BLaER1 (cell line): ENCODE data around the gene TSPAN7.

Experiments used
- H3K27ac ChIP-seq: shearing (Covaris generic); formaldehyde crosslinking; 2 replicates; pipeline ENCODE4 v1.8.1; 2022
- H3K27me3 ChIP-seq: shearing (Covaris generic); formaldehyde crosslinking; 2 replicates; pipeline ENCODE4 v1.8.1; 2022
- H3K36me3 ChIP-seq: shearing (Covaris generic); formaldehyde crosslinking; 2 replicates; pipeline ENCODE4 v1.8.1; 2022
- H3K4me1 ChIP-seq: shearing (Covaris generic); formaldehyde crosslinking; 2 replicates; pipeline ENCODE4 v1.8.1; 2022
- H3K4me2 ChIP-seq: shearing (Covaris generic); formaldehyde crosslinking; 2 replicates; pipeline ENCODE4 v1.8.1; 2022
- H3K4me3 ChIP-seq: shearing (Covaris generic); formaldehyde crosslinking; 2 replicates; pipeline ENCODE4 v1.8.1; 2022
- H3K9ac ChIP-seq: shearing (Covaris generic); formaldehyde crosslinking; 2 replicates; pipeline ENCODE4 v1.8.1; 2022
- H3K9me3 ChIP-seq: shearing (Covaris generic); formaldehyde crosslinking; 2 replicates; pipeline ENCODE4 v1.8.1; 2022
- H4K20me1 ChIP-seq: shearing (Covaris generic); formaldehyde crosslinking; 2 replicates; pipeline ENCODE4 v1.8.1; 2022
- Cebpa-rat ChIP-seq: shearing (Covaris generic); IDR thresholded peaks from 2 replicates; pipeline ENCODE4 v1.8.1; 2022

Gene TSPAN7

DNA sequence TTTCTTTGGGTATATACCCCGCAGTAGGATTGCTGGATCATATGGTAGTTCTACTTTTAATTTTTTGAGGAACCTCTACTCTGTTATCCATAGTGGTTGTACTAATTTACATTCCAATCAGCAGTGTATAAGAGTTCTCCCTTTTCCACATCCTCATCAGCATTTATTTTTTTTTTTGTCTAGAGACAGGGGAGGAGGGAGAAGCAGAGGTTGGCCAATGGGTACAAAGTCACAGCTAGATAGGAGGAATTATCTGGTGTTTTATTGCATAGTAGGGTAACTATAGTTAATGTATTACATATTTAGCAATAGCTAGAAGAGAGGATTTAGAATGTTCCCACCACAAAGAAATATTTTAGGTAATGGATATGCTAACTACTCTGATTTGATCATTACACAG is 107.4 kb downstream of the TSPAN7 start:
- H3K9me3 ChIP-seq = no peaks in the 10 kb centered on the region
- no peak overlapping the region for H3K9ac ChIP-seq
- no peak for TF ChIP-seq Cebpa-rat
- H3K27me3 ChIP-seq = no peaks in the 10 kb centered on the region
- no peak overlapping the region for H3K4me2 ChIP-seq
- no peak overlapping the region for H3K27ac ChIP-seq
- peaks cover 7% of the 10 kb centered on the region for H3K4me1 ChIP-seq
- no peaks in the 10 kb centered on the region for H3K36me3 ChIP-seq
- H3K4me3 ChIP-seq = no peak overlapping the region
- no peaks in the 10 kb centered on the region for H4K20me1 ChIP-seq

DNA sequence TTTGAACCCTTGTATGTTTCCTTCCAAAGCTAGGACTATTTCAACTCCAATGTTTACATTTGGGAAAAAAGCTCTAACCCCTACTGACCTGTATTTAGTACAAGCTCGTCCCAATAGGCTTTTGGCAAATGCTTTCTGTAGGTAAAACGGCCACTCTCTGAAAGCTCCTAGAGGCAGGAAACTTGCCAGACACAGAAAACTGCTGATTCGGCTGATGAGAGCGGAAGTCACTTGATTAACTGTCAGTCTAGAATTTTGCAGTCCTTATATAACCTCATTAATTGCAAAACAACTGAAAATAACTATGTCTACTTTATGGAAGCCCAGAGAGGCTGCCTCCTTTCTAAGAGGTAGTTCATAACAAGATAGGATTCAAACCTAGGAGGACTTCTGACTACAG is 108.1 kb downstream of the TSPAN7 start:
- Histone ChIP-seq H3K4me2 (peak overlapping the region; percentile 29; the same call in 1 of the 2 replicates), H3K4me1 (peaks cover 10% of the 10 kb centered on the region), H4K20me1 (no peaks in the 10 kb centered on the region), H3K27me3 (no peaks in the 10 kb centered on the region), H3K27ac (no peak overlapping the region), H3K4me3 (no peak overlapping the region), H3K9me3 (no peaks in the 10 kb centered on the region), H3K9ac (no peak overlapping the region), H3K36me3 (no peaks in the 10 kb centered on the region)
- TF ChIP-seq Cebpa-rat = no peak

- no peak for TF ChIP-seq Cebpa-rat
- Histone ChIP-seq H3K4me1 (peaks cover 15% of the 10 kb centered on the region), H3K27me3 (no peaks in the 10 kb centered on the region), H3K9me3 (no peaks in the 10 kb centered on the region), H3K27ac (no peak overlapping the region), H3K9ac (no peak overlapping the region), H3K36me3 (no peaks in the 10 kb centered on the region), H3K4me2 (no peak overlapping the region), H3K4me3 (no peak overlapping the region), H4K20me1 (no peaks in the 10 kb centered on the region)
Observed at GRCh38 chrX:38672646-38673045, 111.3 kb downstream of the TSPAN7 start.

GRCh38 chrX:38675856-38676255 is 114.5 kb downstream of the TSPAN7 start:
- no peaks in the 10 kb centered on the region for H3K27me3 ChIP-seq
- H3K36me3 ChIP-seq = no peaks in the 10 kb centered on the region
- H3K9me3 ChIP-seq = no peaks in the 10 kb centered on the region

DNA sequence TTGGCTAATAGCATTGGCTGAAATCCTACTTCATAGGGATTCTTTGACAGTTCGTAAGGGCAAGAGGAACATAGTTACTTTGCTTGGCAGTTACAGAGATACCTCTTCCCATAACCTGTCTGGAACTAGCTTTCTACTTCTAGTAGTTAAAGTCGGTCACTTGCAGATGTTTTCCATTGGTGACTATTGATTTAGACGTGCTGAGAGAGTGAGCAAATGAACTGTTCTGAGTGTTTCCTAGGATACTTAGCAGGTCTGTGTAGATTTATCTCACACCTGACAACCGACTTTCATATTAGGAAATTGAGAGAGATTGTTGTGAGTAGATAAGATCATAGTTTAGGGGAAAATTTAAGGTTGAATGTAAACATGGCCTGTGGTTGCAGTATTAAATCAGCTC is 116.8 kb downstream of the TSPAN7 start:
- Histone ChIP-seq H3K4me1 (peaks cover 7% of the 10 kb centered on the region), H3K4me2 (no peak overlapping the region), H3K27me3 (no peaks in the 10 kb centered on the region), H3K9ac (no peak overlapping the region), H3K36me3 (no peaks in the 10 kb centered on the region), H4K20me1 (no peaks in the 10 kb centered on the region), H3K4me3 (no peak overlapping the region), H3K27ac (no peak overlapping the region), H3K9me3 (no peaks in the 10 kb centered on the region)
- no peak for TF ChIP-seq Cebpa-rat

More at GRCh38 chrX:38675856-38676255, 114.5 kb downstream of the TSPAN7 start:
- Histone ChIP-seq H3K4me1 (peaks cover 7% of the 10 kb centered on the region), H3K4me3 (no peak overlapping the region), H3K27ac (no peak overlapping the region), H3K4me2 (no peak overlapping the region), H4K20me1 (no peaks in the 10 kb centered on the region), H3K9ac (no peak overlapping the region)
- no peak for TF ChIP-seq Cebpa-rat

DNA sequence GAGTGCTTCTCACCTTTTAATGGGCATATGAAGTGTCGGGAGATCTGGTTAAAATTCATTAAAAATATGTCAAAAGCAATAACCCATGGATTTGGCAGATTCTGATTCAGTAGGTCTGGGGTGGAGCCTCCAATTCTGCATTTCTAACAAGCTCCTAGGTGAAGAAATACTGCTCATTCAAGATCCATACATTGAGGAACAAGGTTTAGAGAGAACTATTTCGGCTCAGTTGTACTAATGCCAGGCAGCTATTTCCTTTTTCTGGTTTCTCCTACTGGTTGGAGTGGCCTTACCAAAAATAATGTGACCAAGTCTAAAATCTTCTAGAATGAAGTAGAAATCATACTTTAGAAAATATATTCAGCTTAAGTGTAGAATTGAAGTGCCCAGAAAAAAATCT is 117.5 kb downstream of the TSPAN7 start:
- H3K27ac ChIP-seq = no peak overlapping the region
- no peak overlapping the region for H3K4me2 ChIP-seq
- no peaks in the 10 kb centered on the region for H3K9me3 ChIP-seq
- H3K36me3 ChIP-seq = no peaks in the 10 kb centered on the region
- H3K4me1 ChIP-seq = peaks cover 7% of the 10 kb centered on the region
- H3K4me3 ChIP-seq = no peak overlapping the region
- no peaks in the 10 kb centered on the region for H3K27me3 ChIP-seq
- H3K9ac ChIP-seq = no peak overlapping the region
- TF ChIP-seq Cebpa-rat = no peak
- no peaks in the 10 kb centered on the region for H4K20me1 ChIP-seq

- H3K4me2 ChIP-seq = no peak overlapping the region
- no peaks in the 10 kb centered on the region for H3K36me3 ChIP-seq
- H3K9ac ChIP-seq = no peak overlapping the region
- no peak overlapping the region for H3K27ac ChIP-seq
- H3K4me3 ChIP-seq = no peak overlapping the region
- no peaks in the 10 kb centered on the region for H3K27me3 ChIP-seq
- no peaks in the 10 kb centered on the region for H4K20me1 ChIP-seq
- no peaks in the 10 kb centered on the region for H3K9me3 ChIP-seq
- no peak for TF ChIP-seq Cebpa-rat
- peaks cover 2% of the 10 kb centered on the region for H3K4me1 ChIP-seq
Observed at GRCh38 chrX:38679695-38680094, 118.4 kb downstream of the TSPAN7 start.

DNA sequence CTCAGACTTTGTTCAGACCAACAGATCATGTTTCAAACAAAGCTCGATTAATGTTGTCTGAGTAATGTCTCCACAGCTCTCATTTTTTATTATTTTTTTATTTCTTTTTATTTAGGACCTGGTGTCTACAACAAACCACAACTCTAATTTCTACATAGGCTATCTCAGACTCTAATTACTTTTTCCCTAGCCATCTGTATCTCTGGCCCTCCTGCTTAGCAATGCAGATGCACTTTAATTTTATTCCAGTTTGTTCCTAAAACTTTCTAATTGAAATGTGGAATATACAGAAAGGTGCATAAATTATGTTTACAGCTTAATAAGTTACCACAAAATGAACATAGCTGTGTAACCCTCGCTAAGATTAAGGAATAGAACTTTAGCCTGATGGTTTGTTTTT is 120.8 kb downstream of the TSPAN7 start:
- no peak overlapping the region for H3K4me2 ChIP-seq
- no peaks in the 10 kb centered on the region for H3K27me3 ChIP-seq
- H3K36me3 ChIP-seq = no peaks in the 10 kb centered on the region
- no peak overlapping the region for H3K9ac ChIP-seq
- H3K4me1 ChIP-seq = no peaks in the 10 kb centered on the region
- no peak overlapping the region for H3K27ac ChIP-seq
- H3K4me3 ChIP-seq = no peak overlapping the region
- H3K9me3 ChIP-seq = no peaks in the 10 kb centered on the region
- no peaks in the 10 kb centered on the region for H4K20me1 ChIP-seq
- TF ChIP-seq Cebpa-rat = no peak

- H3K9ac ChIP-seq = no peak overlapping the region
- no peak overlapping the region for H3K4me3 ChIP-seq
- no peak for TF ChIP-seq Cebpa-rat
Observed at GRCh38 chrX:38692961-38693360, 131.6 kb downstream of the TSPAN7 start.

GRCh38 chrX:38694394-38694793 is 133.1 kb downstream of the TSPAN7 start:
- Histone ChIP-seq H3K4me3 (no peak overlapping the region), H3K9me3 (no peaks in the 10 kb centered on the region), H4K20me1 (no peaks in the 10 kb centered on the region), H3K9ac (no peak overlapping the region), H3K36me3 (no peaks in the 10 kb centered on the region), H3K4me1 (peaks cover 4% of the 10 kb centered on the region), H3K4me2 (no peak overlapping the region), H3K27ac (no peak overlapping the region), H3K27me3 (no peaks in the 10 kb centered on the region)
- no peak for TF ChIP-seq Cebpa-rat

More at GRCh38 chrX:38692961-38693360, 131.6 kb downstream of the TSPAN7 start:
- no peaks in the 10 kb centered on the region for H3K27me3 ChIP-seq
- no peaks in the 10 kb centered on the region for H3K9me3 ChIP-seq
- H3K36me3 ChIP-seq = no peaks in the 10 kb centered on the region
- no peak overlapping the region for H3K4me2 ChIP-seq
- no peak overlapping the region for H3K27ac ChIP-seq
- H4K20me1 ChIP-seq = no peaks in the 10 kb centered on the region
- no peaks in the 10 kb centered on the region for H3K4me1 ChIP-seq

GRCh38 chrX:38697461-38697860 is 136.1 kb downstream of the TSPAN7 start:
- Histone ChIP-seq H3K27me3 (no peaks in the 10 kb centered on the region), H3K9ac (no peak overlapping the region), H3K4me1 (peaks cover 7% of the 10 kb centered on the region), H4K20me1 (no peaks in the 10 kb centered on the region), H3K36me3 (no peaks in the 10 kb centered on the region), H3K9me3 (no peaks in the 10 kb centered on the region), H3K4me2 (no peak overlapping the region), H3K4me3 (no peak overlapping the region), H3K27ac (no peak overlapping the region)
- TF ChIP-seq Cebpa-rat = no peak
